HG03432 (cell line): ENCODE data around the gene PLA1A.
"Not testable (repeated sequence)": the region's sequence is repeated elsewhere in the genome, so short reads cannot be mapped to it uniquely, and the experiment has no call there.

Experiments used
- ATAC-seq: cut with Tn5 transposase; IDR thresholded peaks from one replicate; pipeline ENCODE4 v1.9.1; 2021; ENCODE audit warnings: mild to moderate bottlenecking, moderate library complexity; ENCODE audit not compliant: unreplicated experiment

Gene PLA1A

GRCh38 chr3:119662604-119663373, 65.1 kb downstream of the PLA1A start:
- ATAC-seq = no peak

DNA sequence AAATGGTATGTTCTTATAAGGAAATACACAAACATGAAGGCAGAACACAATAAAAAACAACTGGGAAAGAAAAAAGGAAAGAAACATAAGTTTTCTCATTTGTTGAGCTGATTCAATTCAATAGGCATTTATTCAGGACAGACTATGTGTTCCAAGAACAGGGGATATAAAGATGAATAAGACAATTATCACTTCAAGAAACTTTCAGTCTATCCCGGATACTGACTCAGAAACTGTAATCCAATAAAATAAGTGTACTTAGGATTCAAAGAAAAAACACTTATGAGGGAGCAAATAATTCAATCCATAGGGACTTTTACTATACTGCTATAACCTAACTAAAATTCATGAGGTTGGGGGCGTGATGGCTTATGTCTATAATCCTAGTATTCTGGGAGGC, 66.2 kb downstream of the PLA1A start:
- ATAC-seq = no peak

DNA sequence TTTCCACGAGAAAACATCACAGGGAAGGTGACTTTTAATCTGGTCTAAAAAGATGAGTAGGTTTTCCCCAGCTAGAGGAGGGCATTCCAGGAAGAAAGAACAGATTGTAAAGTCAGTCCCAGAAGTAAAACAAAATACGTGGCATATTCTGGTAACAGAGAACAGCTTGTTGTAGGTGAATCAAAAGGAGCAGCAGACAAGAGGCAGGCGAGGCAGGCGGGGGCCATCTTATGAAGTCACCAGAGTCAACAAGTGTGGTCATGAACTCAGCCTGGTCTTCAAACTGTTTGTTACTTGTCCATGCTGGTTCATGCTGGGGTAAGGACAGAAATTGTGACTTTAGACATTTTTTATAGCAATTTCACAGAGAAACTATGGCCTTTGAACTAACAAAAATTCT, 66.7 kb downstream of the PLA1A start:
- ATAC-seq = no peak

DNA sequence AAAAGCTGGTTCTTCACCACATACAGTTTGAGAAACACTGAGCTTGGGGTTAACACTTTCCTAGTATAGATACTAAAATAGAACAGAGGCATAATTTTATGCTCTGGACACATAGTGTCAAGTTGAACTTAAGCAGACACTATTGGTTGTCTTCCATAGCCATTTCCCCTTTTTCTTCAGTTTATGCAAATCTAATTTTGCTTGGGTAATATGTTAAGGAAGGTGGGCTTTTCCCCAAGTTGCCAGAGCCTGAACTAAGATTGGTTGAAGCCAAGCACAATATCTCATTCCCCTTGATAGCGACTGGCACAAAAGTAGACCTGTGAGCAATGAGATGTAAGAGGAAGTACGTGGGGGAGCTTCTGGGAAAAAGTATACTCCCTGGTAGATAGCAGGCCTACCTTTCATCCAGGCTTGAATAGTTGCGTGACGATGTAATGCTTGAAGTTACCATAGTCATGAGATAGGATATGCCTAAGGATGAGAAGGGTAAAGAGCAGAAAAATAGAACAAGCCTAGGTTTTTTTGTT, 67.2 kb downstream of the PLA1A start:
- peak; percentile 44 for ATAC-seq

- ATAC-seq = no peak
These were observed 68.4 kb downstream of the PLA1A start for GRCh38 chr3:119665954-119666559.

- no peak for ATAC-seq
These were observed 72.4 kb downstream of the PLA1A start for GRCh38 chr3:119669906-119670570.

DNA sequence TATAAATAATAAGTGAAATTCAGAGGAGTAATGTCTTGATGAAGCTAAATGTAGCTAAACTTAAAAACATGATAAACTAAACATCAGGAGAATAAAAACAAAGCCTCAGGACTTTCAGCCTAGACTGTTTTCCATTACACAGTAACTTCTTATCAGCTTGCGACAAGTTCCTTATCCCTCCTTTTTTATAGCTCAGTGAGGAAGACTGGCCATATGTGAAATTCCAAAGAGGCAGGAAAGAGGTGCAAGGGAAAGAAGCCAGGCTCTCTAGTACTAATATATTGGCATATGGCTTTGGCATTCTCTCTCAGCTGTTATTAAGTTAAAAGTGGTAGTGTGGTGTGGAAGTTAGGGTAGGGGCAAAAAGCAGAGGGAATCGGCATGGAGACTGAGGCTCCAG, 75.1 kb downstream of the PLA1A start:
- no peak for ATAC-seq

DNA sequence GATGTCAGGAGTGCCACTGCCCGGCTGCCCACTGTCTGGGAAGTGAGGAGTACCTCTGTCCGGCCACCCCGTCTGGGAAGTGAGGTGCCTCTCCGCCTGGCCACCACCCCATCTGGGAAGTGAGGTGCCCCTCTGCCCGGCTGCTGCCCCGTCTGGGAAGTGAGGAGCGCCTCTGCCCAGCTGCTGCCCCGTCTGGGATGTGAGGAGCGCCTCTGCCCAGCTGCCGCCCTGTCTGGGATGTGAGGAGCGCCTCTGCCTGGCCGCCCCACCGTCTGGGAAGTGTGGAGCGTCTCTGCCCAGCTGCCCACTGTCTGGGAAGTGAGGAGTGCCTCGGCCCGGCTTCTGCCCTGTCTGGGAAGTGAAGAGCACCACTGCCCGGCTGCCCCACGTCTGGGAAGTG, 76.2 kb downstream of the PLA1A start:
- ATAC-seq = no peak

DNA sequence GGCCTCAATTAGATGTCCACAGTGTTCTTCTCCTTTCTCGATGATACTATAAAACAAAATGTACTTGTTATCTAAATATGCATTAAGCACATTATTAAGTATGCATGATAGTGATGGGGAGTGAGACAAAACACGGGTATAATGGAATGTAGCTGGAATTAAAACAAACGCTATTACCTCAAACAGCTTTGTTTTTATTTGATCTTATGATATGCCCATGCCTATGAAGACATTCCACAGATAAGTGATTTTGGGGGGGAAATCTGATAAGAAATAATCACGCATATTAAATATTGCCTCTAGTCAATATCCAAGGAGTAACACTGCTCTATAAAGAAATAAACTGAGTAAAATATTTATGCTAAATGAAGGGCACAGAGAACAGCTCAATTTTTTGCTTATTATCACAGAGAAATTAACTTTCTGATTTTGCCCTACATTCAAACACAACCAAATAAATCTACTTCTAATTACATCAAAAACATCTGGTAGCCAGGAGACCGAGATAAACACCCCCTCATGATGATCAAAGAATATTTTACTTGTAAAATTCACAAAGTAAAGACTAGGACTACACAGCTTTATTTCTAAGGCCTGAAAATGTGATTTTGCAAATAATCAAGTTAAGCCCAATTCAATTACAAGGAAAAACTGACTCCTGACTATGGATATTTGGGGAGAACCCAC, 77.6 kb downstream of the PLA1A start:
- ATAC-seq = no peak

DNA sequence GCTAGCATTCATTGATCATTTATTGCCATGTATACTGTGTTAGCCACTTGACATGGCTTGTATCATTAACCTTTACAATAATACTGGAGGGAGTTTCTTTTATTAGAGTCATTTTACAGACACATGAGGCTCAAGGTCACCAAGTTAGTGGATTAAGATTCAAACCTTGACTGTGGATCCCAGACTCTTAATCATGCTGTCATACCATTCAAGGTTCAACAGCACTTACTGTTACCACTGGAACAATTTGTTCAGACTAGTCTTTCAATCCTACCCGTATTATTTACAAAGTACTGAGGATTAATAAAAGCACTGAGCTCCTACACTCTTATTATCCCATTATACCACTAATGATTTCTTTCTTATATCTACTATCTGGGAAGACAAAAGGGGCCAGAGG, 78.3 kb downstream of the PLA1A start:
- no peak for ATAC-seq

DNA sequence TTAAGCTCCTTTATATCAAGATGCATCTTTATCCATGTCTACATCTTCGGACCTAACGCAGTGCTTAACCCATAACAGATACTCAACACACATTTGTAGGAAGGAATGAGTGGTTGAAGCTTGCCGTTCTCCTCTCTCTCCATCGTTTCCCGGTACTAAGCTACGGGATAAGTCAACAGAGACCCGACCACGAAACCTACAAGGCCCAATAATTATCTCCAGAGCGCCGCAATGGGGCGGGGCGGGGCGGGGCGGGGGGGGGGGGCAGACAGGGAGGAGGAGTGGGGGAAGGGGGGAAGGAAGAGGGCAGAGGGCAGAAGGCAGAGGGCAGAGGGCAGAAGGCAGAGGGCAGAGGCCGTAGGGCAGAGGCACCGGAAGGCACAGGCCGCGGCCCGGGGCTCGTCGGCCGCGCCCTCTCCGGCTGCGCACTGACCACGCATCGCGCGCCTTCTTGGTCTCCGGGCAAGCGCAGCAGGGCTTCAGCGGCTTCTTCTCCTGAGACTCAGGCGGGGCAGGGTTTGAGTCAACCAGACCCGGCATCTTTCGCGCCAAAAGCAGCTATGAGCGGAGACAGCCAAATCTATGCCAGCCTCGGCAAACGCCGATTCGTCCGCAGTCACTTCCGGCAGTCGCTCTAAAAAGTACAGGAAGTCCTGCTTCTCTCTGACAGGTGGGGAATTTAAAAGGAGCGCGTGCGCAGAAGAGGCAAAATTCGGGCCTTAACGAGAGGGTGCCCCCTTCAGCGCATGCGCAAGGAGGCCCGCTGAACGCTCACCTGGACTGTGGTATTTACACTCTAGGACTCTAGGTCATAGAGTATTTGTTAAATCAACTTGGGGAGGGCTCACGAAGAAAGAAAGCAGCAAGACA, 79.3 kb downstream of the PLA1A start, which contains the start of gene COX17:
Gene COX17, minus strand, starts transcription at position 636 of the 870 bp plus-strand sequence. Its CDS starts 96 bp downstream, at position 540.
- peak; percentile 92 for ATAC-seq

GRCh38 chr3:119677641-119677934, 79.9 kb downstream of the PLA1A start:
- ATAC-seq = no peak

- ATAC-seq = not testable (repeated sequence)
These were observed 80.5 kb downstream of the PLA1A start for GRCh38 chr3:119678209-119678608.
